Caki2 (cell line): Measurements from ENCODE around the gene KIRREL3. TPM values are rescaled to one million over a fixed set of nuclear protein-coding genes. Genes with fewer than 3 reads are reported as not detected.

ENCODE experiments used
- DNase-seq: peaks from one replicate; pipeline ENCODE4 v3.0.0-alpha.2; 2015; ENCODE audit warnings: low read depth
- in situ Hi-C: cut with HindIII; loops from 2 replicates; pipeline ENCODE4 v1.10.0; 2016; ENCODE audit warnings: low sequenced_read_pairs, low pct_unique_long_range_greater_than_20kb, mixed read lengths
- total RNA-seq: library from RNA; depleted of rRNA; stranded (reverse); fragments of >200 nt; shearing (Covaris generic); gene quantifications from 2 replicates; pipeline ENCODE4 v1.2.3, GENCODE V29; 2014; ENCODE audit warnings: low replicate concordance

KIRREL3 gene
- total RNA-seq, 1 experiment from 2014 or later, result 6.4 TPM

GRCh38 chr11:126440792-126441514 is 559.6 kb downstream of the KIRREL3 start:
- in situ Hi-C loops, result no loop called here

GRCh38 chr11:126440276-126440675 is 560.3 kb downstream of the KIRREL3 start:
- DNase-seq, result no peak
- in situ Hi-C loops, result no loop called here

More at GRCh38 chr11:126440792-126441514, 559.6 kb downstream of the KIRREL3 start:
- DNase-seq, result peak; percentile 37

- in situ Hi-C loops, result no loop called here
- no peak for DNase-seq
Measured at GRCh38 chr11:126438691-126439090, 561.9 kb downstream of the KIRREL3 start.

- in situ Hi-C loops, result no loop called here
- DNase-seq, result no peak
Measured at GRCh38 chr11:126438272-126438671, 562.3 kb downstream of the KIRREL3 start.

- in situ Hi-C loops, result no loop called here
Measured at GRCh38 chr11:126437731-126438130, 562.8 kb downstream of the KIRREL3 start.

GRCh38 chr11:126436209-126436755 is 564.3 kb downstream of the KIRREL3 start:
- no peak for DNase-seq
- in situ Hi-C loops, result no loop called here

More at GRCh38 chr11:126437731-126438130, 562.8 kb downstream of the KIRREL3 start:
- DNase-seq, result no peak

- DNase-seq, result no peak
- in situ Hi-C loops, result no loop called here
Measured at GRCh38 chr11:126434950-126435335, 565.6 kb downstream of the KIRREL3 start.

GRCh38 chr11:126433989-126434949 is 566.3 kb downstream of the KIRREL3 start:
- in situ Hi-C loops, result no loop called here
- DNase-seq, result no peak

- in situ Hi-C loops, result no loop called here
- no peak for DNase-seq
Measured at GRCh38 chr11:126433244-126433846, 567.2 kb downstream of the KIRREL3 start.

- DNase-seq, result no peak
- in situ Hi-C loops, result no loop called here
Measured at GRCh38 chr11:126432525-126432924, 568.0 kb downstream of the KIRREL3 start.

GRCh38 chr11:126432065-126432461 is 568.5 kb downstream of the KIRREL3 start:
- in situ Hi-C loops, result no loop called here

GRCh38 chr11:126431401-126432064 is 569.0 kb downstream of the KIRREL3 start:
- in situ Hi-C loops, result no loop called here
- peak; percentile 13 for DNase-seq

More at GRCh38 chr11:126432065-126432461, 568.5 kb downstream of the KIRREL3 start:
- no peak for DNase-seq

- DNase-seq, result no peak
- in situ Hi-C loops, result no loop called here
Measured at GRCh38 chr11:126430581-126431335, 569.8 kb downstream of the KIRREL3 start.

GRCh38 chr11:126426820-126427749 is 573.5 kb downstream of the KIRREL3 start:
- DNase-seq, result peak; percentile 18
- in situ Hi-C loops, result no loop called here

GRCh38 chr11:126426106-126426505 is 574.5 kb downstream of the KIRREL3 start:
- in situ Hi-C loops, result no loop called here
- DNase-seq, result no peak

GRCh38 chr11:126424471-126425039 is 576.0 kb downstream of the KIRREL3 start:
- in situ Hi-C loops, result no loop called here
- no peak for DNase-seq
